HEK293T (cell line): ENCODE measurements around the gene TTC9B.

Experiments
- BHLHE40 ChIP-seq: fragments of 450-650 bp; IDR thresholded peaks from 2 replicates; pipeline ENCODE4 v1.6.1; 2016; ENCODE audit warnings: mild to moderate bottlenecking, moderate library complexity, borderline replicate concordance
- FOXM1 ChIP-seq: fragments of 450-650 bp; IDR thresholded peaks from 2 replicates; pipeline ENCODE4 v1.6.1; 2017; ENCODE audit warnings: mild to moderate bottlenecking, borderline replicate concordance
- LEF1 ChIP-seq: fragments of 450-650 bp; IDR thresholded peaks from 2 replicates; pipeline ENCODE4 v1.6.1; 2017; ENCODE audit warnings: mild to moderate bottlenecking, borderline replicate concordance
- PKNOX1 ChIP-seq: fragments of 450-650 bp; IDR thresholded peaks from 2 replicates; pipeline ENCODE4 v1.6.1; 2016

GRCh38 chr19:40241125-40241808, 23.1 kb upstream of the TTC9B start:
- TF ChIP-seq FOXM1 (no peak), PKNOX1 (no peak), LEF1 (no peak), BHLHE40 (no peak)
